GM18507 (cell line): ENCODE measurements around the gene ARHGAP18.
A peak's percentile ranks its signal among the peaks of the same experiment; 100 is the strongest.

Experiments used
- DNase-seq: peaks from one replicate; pipeline ENCODE4 v3.0.0; 2011; ENCODE audit warnings: low read depth; ENCODE audit not compliant: insufficient read length; ENCODE audit errors: extremely low spot score
- FAIRE-seq: peaks from 2 replicates; lab custom pipeline; 2011; peaks lifted over from hg19 to GRCh38; lab: Jason Lieb, UNC

ARHGAP18 gene, protein sequence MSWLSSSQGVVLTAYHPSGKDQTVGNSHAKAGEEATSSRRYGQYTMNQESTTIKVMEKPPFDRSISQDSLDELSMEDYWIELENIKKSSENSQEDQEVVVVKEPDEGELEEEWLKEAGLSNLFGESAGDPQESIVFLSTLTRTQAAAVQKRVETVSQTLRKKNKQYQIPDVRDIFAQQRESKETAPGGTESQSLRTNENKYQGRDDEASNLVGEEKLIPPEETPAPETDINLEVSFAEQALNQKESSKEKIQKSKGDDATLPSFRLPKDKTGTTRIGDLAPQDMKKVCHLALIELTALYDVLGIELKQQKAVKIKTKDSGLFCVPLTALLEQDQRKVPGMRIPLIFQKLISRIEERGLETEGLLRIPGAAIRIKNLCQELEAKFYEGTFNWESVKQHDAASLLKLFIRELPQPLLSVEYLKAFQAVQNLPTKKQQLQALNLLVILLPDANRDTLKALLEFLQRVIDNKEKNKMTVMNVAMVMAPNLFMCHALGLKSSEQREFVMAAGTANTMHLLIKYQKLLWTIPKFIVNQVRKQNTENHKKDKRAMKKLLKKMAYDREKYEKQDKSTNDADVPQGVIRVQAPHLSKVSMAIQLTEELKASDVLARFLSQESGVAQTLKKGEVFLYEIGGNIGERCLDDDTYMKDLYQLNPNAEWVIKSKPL

GRCh38 chr6:129709769-129710449 is at the start of gene ARHGAP18:
TSS of gene ARHGAP18 (minus strand) at chr6:129710177. CDS start at chr6:129710136, 41 bp downstream.
- FAIRE-seq (peak; percentile 97), DNase-seq (peak; percentile 55)

- FAIRE-seq, result no peak
Measured at GRCh38 chr6:129755787-129756186, 45.8 kb upstream of the ARHGAP18 start.

GRCh38 chr6:129754750-129755149 is 44.8 kb upstream of the ARHGAP18 start:
- DNase-seq (no peak), FAIRE-seq (no peak)

More at GRCh38 chr6:129755787-129756186, 45.8 kb upstream of the ARHGAP18 start:
- DNase-seq, result no peak

- DNase-seq (no peak), FAIRE-seq (no peak)
Measured at GRCh38 chr6:129753422-129753821, 43.4 kb upstream of the ARHGAP18 start.

- DNase-seq (no peak), FAIRE-seq (no peak)
Measured at GRCh38 chr6:129751384-129751783, 41.4 kb upstream of the ARHGAP18 start.

DNA sequence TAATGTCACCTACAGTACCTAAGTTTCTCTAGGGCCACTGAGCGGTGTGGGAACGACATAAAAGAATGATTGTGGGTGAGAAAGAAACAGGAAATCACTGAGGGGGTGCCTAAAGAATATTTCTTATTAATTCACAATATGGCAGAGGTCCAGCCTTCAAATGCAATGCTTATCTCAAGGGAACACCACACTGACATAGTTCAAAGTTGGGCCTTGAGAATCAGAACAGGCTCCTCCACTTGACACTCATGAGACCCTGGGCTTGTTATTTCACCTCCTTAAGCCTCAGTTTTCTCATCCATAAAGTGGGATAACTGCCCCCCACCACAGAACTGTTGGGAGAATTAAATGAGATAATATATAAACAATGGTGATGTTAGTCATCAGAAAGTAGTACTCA is 40.4 kb upstream of the ARHGAP18 start:
- FAIRE-seq, result peak; percentile 15
- no peak for DNase-seq

DNA sequence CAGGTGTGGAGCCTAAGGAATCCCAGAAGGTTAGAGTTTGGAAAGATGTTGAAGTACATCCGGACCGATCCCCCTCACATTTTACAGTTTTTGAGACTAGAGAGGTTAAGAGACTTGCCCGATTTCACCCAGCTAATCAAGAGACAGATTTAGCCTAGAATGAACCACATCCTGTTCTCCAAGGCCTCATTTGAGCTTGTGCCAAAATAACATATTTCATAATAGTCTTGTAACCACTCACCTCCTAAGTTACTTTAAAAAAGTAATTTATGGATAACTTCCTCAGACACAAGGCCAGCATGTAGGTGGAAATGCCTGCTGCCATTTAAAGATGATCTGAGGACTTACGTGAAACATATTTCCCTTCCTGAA is 39.8 kb upstream of the ARHGAP18 start:
- FAIRE-seq, result no peak
- no peak for DNase-seq

GRCh38 chr6:129748901-129749748 is 39.1 kb upstream of the ARHGAP18 start:
- FAIRE-seq, result no peak
- DNase-seq, result no peak

DNA sequence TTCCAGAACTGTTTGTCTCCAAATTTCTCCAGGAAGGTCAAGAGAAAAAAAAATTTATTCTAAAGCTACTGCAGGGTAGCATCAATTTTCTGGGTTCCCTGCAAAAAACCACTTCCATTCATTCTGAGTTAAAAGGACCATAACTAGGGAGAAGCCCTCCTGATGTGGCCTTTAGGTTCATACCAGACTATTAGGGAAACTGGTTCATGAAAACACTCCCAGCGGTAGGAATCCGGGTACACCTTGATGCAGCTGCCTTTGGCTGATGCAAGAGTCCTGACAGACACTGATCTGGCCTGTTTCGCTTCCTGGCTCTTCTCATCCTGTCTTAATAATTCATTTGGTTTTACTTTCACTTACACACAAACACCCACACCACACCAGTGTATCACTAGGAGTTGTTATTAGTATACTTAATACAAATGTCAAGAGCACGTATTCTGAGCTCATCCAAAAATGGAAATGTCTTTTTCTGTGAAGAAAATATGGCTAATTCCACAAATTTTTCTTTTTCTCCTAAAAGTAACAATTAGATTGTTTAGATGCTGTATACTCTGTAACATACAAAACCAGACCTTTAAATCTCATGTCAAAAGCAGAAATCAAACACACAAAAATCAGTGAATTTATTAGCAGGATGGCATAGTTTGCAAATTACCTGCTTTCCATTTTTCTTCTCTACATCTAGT is 38.4 kb upstream of the ARHGAP18 start:
- DNase-seq (peak; percentile 30), FAIRE-seq (peak; percentile 96)

GRCh38 chr6:129747588-129748112 is 37.7 kb upstream of the ARHGAP18 start:
- no peak for FAIRE-seq
- DNase-seq, result no peak

DNA sequence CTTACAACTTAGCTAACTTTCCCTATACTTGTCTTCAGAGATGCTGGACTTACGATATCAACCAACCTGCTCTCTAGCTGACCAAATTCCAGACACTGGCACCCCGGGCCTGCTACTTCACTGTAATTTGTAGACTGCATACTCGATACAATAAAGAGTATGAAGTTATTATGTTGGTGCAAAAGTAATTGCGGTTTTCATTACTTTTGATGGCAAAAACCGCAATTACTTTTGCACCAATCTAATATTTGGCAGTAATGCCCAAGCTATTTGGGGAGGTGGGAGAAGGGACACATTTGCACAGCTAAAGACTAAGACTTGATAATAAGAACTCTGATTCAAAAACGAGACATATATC is 34.9 kb upstream of the ARHGAP18 start:
- DNase-seq (no peak), FAIRE-seq (no peak)

- FAIRE-seq, result peak; percentile 77
- no peak for DNase-seq
Measured at GRCh38 chr6:129744201-129744879, 34.4 kb upstream of the ARHGAP18 start.

GRCh38 chr6:129740013-129740412 is 30.0 kb upstream of the ARHGAP18 start:
- DNase-seq (no peak), FAIRE-seq (no peak)

DNA sequence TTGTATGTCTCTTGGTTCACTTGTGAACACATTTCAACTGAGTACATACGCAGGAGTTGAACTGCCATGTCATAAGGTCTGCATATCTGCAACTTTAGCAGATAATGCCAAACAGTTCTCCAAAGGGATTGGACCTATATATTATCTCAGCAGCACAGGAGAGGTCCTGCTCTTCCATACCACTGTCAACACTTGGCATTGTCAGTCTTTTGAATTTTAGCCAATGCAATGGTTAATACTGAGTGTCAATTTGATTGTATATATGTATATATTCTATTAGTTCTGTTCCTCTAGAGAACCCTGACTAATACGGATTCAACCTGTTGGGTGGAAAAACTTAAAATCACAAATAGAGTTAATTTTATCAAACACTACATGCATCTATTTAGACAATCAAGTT is 26.1 kb upstream of the ARHGAP18 start:
- FAIRE-seq, result no peak

GRCh38 chr6:129733290-129733689 is 23.3 kb upstream of the ARHGAP18 start:
- FAIRE-seq (peak; percentile 83), DNase-seq (no peak)

More for the DNA sequence above, 26.1 kb upstream of the ARHGAP18 start:
- no peak for DNase-seq

- no peak for DNase-seq
- no peak for FAIRE-seq
Measured at GRCh38 chr6:129732542-129732941, 22.6 kb upstream of the ARHGAP18 start.

DNA sequence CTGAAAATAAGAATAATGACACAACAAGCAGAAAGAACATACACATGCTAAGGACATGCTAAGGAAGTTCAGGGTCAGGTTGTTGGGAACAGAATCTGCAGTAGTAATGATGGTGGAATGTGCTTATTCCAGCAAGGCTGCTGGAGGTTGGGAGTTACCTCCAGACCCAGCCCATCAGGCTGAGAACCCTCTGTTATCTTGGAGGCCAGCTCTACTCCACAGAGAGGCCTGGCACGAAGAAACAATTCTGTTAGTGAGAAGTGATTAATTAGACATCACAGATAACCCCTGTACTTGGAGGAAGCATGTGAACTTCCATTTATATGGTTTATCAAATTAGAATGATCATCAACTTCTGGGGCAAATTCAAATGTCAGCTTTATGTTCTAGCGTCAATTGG is 22.1 kb upstream of the ARHGAP18 start:
- DNase-seq, result no peak
- FAIRE-seq, result no peak

GRCh38 chr6:129731428-129731827 is 21.5 kb upstream of the ARHGAP18 start:
- DNase-seq (no peak), FAIRE-seq (no peak)
